GM18870 (cell line): ENCODE results near the gene KIAA1958.

ENCODE experiments used
- ATAC-seq: cut with Tn5 transposase; IDR thresholded peaks from one replicate; pipeline ENCODE4 v1.9.1; 2021; ENCODE audit warnings: moderate library complexity; ENCODE audit not compliant: unreplicated experiment

Gene KIAA1958

DNA sequence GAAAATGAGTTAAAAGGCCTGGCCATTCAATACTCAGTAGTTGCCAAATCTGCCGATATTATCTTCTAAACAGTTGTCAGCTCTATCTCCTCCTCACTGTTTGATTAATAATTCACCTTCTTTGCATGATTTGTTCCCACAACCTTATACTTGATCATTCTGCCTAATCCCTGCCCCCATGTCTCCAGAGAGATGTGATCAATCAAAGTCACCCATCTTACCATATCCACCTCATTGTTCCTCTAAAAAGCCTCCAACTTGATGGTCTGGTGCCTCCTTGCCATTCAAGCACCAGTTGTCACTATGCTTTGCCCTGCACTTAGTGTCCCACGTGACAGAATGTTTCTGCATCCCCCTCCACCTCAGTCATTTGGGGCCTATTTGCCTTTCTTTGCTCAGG, 41.3 kb downstream of the KIAA1958 start:
- no peak for ATAC-seq

- ATAC-seq = no peak
These were observed 42.7 kb downstream of the KIAA1958 start for GRCh38 chr9:112529316-112529715.

- ATAC-seq = no peak
These were observed 44.2 kb downstream of the KIAA1958 start for GRCh38 chr9:112530751-112531205.

GRCh38 chr9:112531666-112532282, 45.1 kb downstream of the KIAA1958 start:
- no peak for ATAC-seq

- ATAC-seq = no peak
These were observed 45.8 kb downstream of the KIAA1958 start for GRCh38 chr9:112532427-112532826.

DNA sequence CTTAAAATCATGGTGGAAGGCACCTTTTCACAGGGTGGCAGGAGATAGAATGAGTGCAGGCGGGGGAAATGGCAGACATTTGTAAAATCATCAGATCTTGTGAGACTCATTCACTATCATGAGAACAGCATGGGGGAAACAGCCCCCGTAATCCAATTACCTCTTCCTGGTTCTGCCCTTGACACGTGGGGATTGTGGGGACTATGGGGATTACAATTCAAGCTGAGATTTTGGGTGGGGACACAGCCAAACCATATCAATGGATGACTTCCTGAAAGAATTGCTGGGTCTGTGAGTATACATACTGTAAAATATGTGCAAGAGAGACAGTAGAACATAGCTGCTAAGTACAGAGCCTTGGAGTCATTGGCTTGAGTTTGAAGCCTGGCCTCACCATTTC, 47.0 kb downstream of the KIAA1958 start:
- no peak for ATAC-seq

GRCh38 chr9:112535301-112535700, 48.7 kb downstream of the KIAA1958 start:
- ATAC-seq = no peak

DNA sequence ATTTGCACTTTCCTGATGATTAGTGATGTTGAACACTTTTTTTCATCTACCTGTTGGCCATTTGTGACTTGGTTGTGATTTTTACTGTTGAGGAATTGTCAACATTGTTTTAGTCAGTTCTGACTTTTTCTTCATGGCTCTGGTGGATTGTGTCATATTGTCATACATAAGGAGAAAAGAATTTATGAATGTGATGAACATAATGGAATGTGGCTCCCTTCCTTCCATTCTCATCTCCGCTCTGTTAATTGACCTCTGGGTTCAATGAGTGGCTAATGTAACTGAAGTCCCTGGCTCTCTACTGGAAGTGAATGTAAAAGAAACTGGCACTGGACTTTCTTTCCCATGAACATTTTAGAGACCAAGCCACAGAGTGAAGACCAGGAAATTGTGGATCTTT, 49.2 kb downstream of the KIAA1958 start:
- ATAC-seq = no peak

DNA sequence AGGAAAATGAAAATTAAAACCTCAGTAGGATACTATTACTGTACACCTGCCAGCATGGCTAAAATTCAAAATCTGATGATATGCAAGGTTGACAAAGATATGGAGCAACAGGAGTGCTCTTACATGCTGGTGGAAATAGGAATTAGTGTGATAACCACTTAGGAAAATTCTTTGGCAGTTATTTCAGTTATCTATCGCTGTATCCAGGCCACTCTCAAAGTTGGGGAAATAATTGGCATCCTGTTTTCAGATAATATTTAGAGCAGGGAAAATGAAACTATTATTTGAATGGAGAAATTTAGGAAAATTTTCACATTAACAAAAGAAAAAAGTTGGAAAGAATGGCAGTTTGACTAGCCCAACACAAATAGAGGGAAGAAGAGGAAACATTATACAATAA, 50.9 kb downstream of the KIAA1958 start:
- no peak for ATAC-seq

DNA sequence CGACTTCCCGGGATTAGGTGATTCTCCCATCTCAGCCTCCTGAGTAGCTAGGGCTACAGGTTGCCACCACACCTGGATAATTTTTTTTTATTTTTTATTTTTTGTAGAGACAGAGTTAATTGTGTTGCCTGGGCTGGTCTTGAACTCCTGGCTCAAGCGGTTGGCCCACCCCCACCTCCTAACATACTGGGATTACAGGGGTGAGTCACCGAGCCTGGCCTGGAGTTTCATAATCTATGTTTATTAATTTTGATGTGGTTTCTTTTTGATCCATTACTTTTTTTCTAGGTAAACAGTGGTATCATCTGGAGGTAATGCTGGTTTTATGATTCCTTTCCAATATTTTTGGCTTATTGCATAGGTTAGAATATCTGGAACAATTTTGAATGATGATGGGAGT, 54.2 kb downstream of the KIAA1958 start:
- ATAC-seq = no peak

DNA sequence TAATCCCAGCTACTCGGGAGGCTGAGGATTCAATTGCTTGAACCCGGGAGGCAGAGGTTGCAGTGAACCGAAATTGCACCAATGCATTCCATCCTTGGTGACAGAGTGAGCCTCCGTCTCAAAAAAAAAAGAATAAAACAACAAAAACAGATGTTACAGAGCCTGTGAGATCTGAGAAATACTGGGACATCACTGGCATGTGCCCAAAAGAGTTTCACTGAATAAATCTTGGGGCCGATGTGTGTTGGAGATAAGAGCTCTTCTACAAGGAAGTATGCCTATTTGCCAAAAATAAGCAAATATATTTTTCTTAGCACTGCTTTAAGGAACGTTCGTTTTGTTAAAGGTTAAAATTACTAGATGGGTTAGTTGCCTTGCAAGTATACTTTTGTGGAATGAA, 55.1 kb downstream of the KIAA1958 start:
- ATAC-seq = no peak

GRCh38 chr9:112542593-112543292, 56.1 kb downstream of the KIAA1958 start:
- ATAC-seq = no peak

- no peak for ATAC-seq
These were observed 57.9 kb downstream of the KIAA1958 start for GRCh38 chr9:112544477-112544876.

GRCh38 chr9:112545237-112545636, 58.6 kb downstream of the KIAA1958 start:
- no peak for ATAC-seq

DNA sequence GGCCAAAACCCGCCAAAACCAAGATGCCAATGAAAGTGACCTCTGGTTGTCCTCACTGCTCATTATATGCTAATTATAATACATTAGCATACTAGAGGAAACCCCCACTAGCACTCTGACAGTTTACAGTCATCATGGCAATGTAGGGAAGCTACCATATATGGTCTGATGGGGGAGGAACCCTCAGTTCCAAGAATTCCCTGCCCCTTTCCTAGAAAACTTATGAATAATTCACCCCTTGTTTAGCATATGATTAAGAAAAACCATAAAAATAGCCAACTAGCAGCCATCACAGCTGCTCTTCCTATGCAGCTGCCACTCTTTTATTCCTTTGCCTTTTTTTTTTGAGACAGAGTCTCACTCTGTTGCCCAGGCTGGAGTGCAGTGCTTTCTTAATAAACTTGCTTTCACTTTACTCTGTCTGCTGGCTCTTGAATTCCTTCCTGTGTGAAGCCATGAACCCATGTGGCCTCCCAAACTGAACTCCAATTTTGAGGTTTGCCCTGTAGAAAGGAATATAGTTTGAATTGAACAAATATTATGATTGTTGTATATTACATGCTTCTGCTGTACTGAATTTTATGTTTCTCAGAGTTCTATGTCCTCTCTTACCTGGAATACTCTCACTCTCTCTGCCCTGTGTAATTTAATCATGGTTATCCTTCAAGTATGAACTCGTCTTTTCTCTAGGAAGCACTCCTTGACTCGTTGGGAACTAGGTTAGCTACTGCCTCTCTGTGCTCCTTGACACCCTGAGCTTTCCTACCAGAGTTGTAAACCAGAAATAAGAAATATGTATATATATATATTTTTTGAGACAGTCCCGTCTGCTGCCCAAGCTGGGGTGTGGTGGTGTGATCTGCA, 59.8 kb downstream of the KIAA1958 start:
- no peak for ATAC-seq

DNA sequence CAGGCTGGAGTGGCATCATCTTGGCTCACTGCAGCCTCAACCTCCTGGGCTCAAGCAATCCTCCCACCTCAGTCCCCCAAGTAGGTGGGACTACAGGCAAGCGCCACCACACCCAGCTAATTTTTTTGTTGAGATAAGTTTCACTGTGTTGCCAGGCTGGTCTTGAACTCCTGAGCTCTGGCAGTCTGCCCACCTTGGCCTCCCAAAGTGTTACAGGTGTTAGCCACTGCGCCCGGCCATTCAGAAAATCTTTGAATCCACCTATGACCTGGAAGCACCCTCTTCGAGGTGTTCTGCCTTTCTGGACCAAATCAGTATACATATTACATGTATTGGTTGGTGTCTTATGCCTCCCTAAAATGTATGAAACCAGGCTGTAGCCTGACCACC, 61.4 kb downstream of the KIAA1958 start:
- ATAC-seq = no peak

GRCh38 chr9:112548836-112549595, 62.4 kb downstream of the KIAA1958 start:
- no peak for ATAC-seq

GRCh38 chr9:112550531-112550930, 63.9 kb downstream of the KIAA1958 start:
- no peak for ATAC-seq

- ATAC-seq = no peak
These were observed 65.0 kb downstream of the KIAA1958 start for GRCh38 chr9:112551641-112552040.

- no peak for ATAC-seq
These were observed 65.8 kb downstream of the KIAA1958 start for GRCh38 chr9:112552229-112553056.
